K562 (cell line): ENCODE measurements around the gene PRSS12. TPM values are rescaled to one million over a fixed set of nuclear protein-coding genes. Genes with fewer than 3 reads are reported as not detected.

Experiments used
- ARID1B ChIP-seq: fragments of 450-650 bp; IDR thresholded peaks from 2 replicates; pipeline ENCODE4 v1.6.1; 2016; ENCODE audit warnings: antibody characterized with exemption, mild to moderate bottlenecking, inconsistent platforms
- BCLAF1 ChIP-seq, 2 experiments: fragments of 450-650 bp in 1 of 2; IDR thresholded peaks; 2 replicates each; pipeline ENCODE4 v1.6.1; 2011 to 2017; ENCODE audit warnings: low read depth in 2 of 2, antibody characterized with exemption in 1 of 2, borderline replicate concordance in 1 of 2, low read length in 1 of 2, mild to moderate bottlenecking in 1 of 2, mixed read lengths in 1 of 2; ENCODE audit not compliant: control insufficient read depth in 1 of 2
- CAMTA2 ChIP-seq: fragments of 250-450 bp; sonication (Bioruptor Pico); conservative IDR thresholded peaks from 2 replicates; pipeline ENCODE4 v1.5.1; 2022
- EP400 ChIP-seq: fragments of 450-650 bp; IDR thresholded peaks from 2 replicates; pipeline ENCODE4 v1.6.1; 2017; ENCODE audit warnings: antibody characterized with exemption, mild to moderate bottlenecking, moderate library complexity
- GABPB1 ChIP-seq: sonication (generic); formaldehyde crosslinking; IDR thresholded peaks from 2 replicates; pipeline ENCODE4 v1.8.0; 2022; ENCODE audit warnings: mild to moderate bottlenecking, missing genetic modification reagents
- GATAD2B ChIP-seq: fragments of 450-650 bp; IDR thresholded peaks from 2 replicates; pipeline ENCODE4 v1.6.1; 2017; ENCODE audit warnings: mild to moderate bottlenecking, borderline replicate concordance
- HMG20B ChIP-seq: fragments of 250-450 bp; sonication (Bioruptor Pico); IDR thresholded peaks from 2 replicates; pipeline ENCODE4 v1.5.0; 2021; ENCODE audit warnings: mild to moderate bottlenecking
- KDM2B ChIP-seq: fragments of 250-450 bp; sonication (Bioruptor Pico); IDR thresholded peaks from 2 replicates; pipeline ENCODE4 v1.8.0; 2021; ENCODE audit warnings: mild to moderate bottlenecking, moderate library complexity
- KLF6 ChIP-seq: fragments of 250-450 bp; sonication (Bioruptor Pico); IDR thresholded peaks from 2 replicates; pipeline ENCODE4 v1.4.0; 2020; ENCODE audit warnings: mild to moderate bottlenecking, moderate library complexity, borderline replicate concordance
- MBD1 ChIP-seq: fragments of 250-450 bp; sonication (Bioruptor Pico); IDR thresholded peaks from 2 replicates; pipeline ENCODE4 v1.8.0; 2022; ENCODE audit warnings: inconsistent platforms
- MCM7 ChIP-seq, 2 experiments: fragments of 450-650 bp; IDR thresholded peaks; 2 replicates each; pipeline ENCODE4 v1.6.1; 2016 to 2018
- PHF21A ChIP-seq: fragments of 450-650 bp; IDR thresholded peaks from 2 replicates; pipeline ENCODE4 v1.6.1; 2017; ENCODE audit warnings: low read depth, borderline replicate concordance
- POLR2A ChIP-seq: fragments of 450-650 bp; conservative IDR thresholded peaks from 2 replicates; pipeline ENCODE4 v1.6.1; 2016
- POLR3A ChIP-seq: IDR thresholded peaks from 2 replicates; pipeline ENCODE4 v1.6.1; 2011; ENCODE audit warnings: borderline replicate concordance, mild to moderate bottlenecking, moderate library complexity; ENCODE audit not compliant: insufficient read length, insufficient read depth; ENCODE audit errors: extremely low read depth
- POLR3G ChIP-seq: IDR thresholded peaks from 2 replicates; pipeline ENCODE4 v1.6.1; 2011; ENCODE audit not compliant: insufficient read length, insufficient replicate concordance; ENCODE audit errors: extremely low read depth
- PPARD ChIP-seq: fragments of 250-450 bp; sonication (Bioruptor Pico); IDR thresholded peaks from 2 replicates; pipeline ENCODE4 v1.8.0; 2022; ENCODE audit warnings: inconsistent platforms, mild to moderate bottlenecking, moderate library complexity
- RAD21 ChIP-seq, 2 experiments: fragments of 250-450 bp in 1 of 2; fragments of 450-650 bp in 1 of 2; sonication (Bioruptor Pico) in 1 of 2; formaldehyde crosslinking in 1 of 2; IDR thresholded peaks in 1 of 2; conservative IDR thresholded peaks in 1 of 2; 2 replicates each; pipeline versions ENCODE4 v1.4.0 to v1.8.0; 2020 to 2022; ENCODE audit warnings: mild to moderate bottlenecking in 2 of 2, moderate library complexity in 1 of 2
- SRSF3 ChIP-seq: fragments of 200-400 bp; formaldehyde crosslinking; IDR thresholded peaks from 2 replicates; pipeline ENCODE4 v1.6.1; 2016; ENCODE audit warnings: mild to moderate bottlenecking, low read length, moderate library complexity; ENCODE audit not compliant: insufficient read depth
- TRIM28 ChIP-seq: fragments of 450-650 bp; IDR thresholded peaks from 2 replicates; pipeline ENCODE4 v1.6.1; 2017
- TSC22D4 ChIP-seq: fragments of 450-650 bp; IDR thresholded peaks from 2 replicates; pipeline ENCODE4 v1.6.1; 2016; ENCODE audit warnings: missing genetic modification characterization, missing biosample characterization, control low read depth
- U2AF2 ChIP-seq: fragments of 200-400 bp; formaldehyde crosslinking; optimal IDR thresholded peaks from 2 replicates; pipeline ENCODE3; 2017; ENCODE audit warnings: low read depth, mild to moderate bottlenecking, low read length
- ZNF444 ChIP-seq: fragments of 250-450 bp; sonication (Bioruptor Pico); IDR thresholded peaks from 2 replicates; pipeline ENCODE4 v1.4.0; 2020; ENCODE audit warnings: mild to moderate bottlenecking, moderate library complexity
- ZNF445 ChIP-seq: fragments of 250-450 bp; sonication (Bioruptor Pico); IDR thresholded peaks from 2 replicates; pipeline ENCODE4 v1.4.0; 2020; ENCODE audit warnings: low read depth, mild to moderate bottlenecking, moderate library complexity
- ZNF551 ChIP-seq: fragments of 250-450 bp; sonication (Bioruptor Pico); IDR thresholded peaks from 2 replicates; pipeline ENCODE4 v1.5.0; 2021; ENCODE audit warnings: mild to moderate bottlenecking, moderate library complexity
- polyA plus RNA-seq, 8 experiments: library from polyadenylated mRNA; depleted of rRNA in 4 of 8; stranded (reverse) in 5 of 8; unstranded in 3 of 8; fragments of >200 nt; fragmentation: Nextera tagmentation in 2 of 8; fragmentation: Illumina TruSeq in 1 of 8; extraction: Ambion mirVana in 2 of 8; extraction: Trizol in 1 of 8; gene quantifications; 2 replicates each; pipeline versions ENCODE4 v1.2.1 to v1.2.3, GENCODE V29; 2011 to 2014; ENCODE audit warnings: inconsistent platforms in 1 of 8, missing spikeins in 1 of 8
- total RNA-seq, 7 experiments: library from RNA; depleted of rRNA in 6 of 7; stranded (reverse); fragments of >200 nt in 6 of 7; fragmentation: Illumina TruSeq in 2 of 7; extraction: Trizol in 2 of 7; gene quantifications; 2 replicates each; pipeline versions ENCODE4 v1.2.1 to v1.2.3, GENCODE V29; 2011 to 2021; ENCODE audit warnings: low replicate concordance in 1 of 7
- TF ChIP-seq, protein P1 (sequence below): fragments of 450-650 bp; IDR thresholded peaks from 2 replicates; pipeline ENCODE4 v1.6.1; 2016; ENCODE audit warnings: missing biosample characterization, missing genetic modification characterization

PRSS12 gene
- total and polyA plus RNA-seq, 9 of the 15 experiments (the other 6 are each of a cell fraction or from before 2014, with no cell fraction given): 0.06 to 0.11 (median 0.09) TPM; not detected in 6

GRCh38 chr4:118280501-118281218, 72.1 kb downstream of the PRSS12 start (continued):
- peak in 1 of 2 experiments; percentile 9; a peak in 1 of 4 replicates for TF ChIP-seq BCLAF1 (IDR thresholded peaks at IDR 0.05; ENCODE audit: borderline replicate concordance in 1 of 2, control insufficient read depth in 1 of 2, low read depth in 2 of 2, low read length in 1 of 2)
- TF ChIP-seq CAMTA2 (CRISPR knock-in tag): no peak
- TF ChIP-seq ZNF445: no peak
- TF ChIP-seq SRSF3: no peak
- TF ChIP-seq TSC22D4 (tag): no peak
- TF ChIP-seq EP400: peak; percentile 37; the same call in 1 of the 2 replicates
- no peak for TF ChIP-seq TRIM28
- no peak for TF ChIP-seq GATAD2B
- no peak for TF ChIP-seq MBD1 (CRISPR knock-in tag)
- no peak for TF ChIP-seq ZNF444 (CRISPR knock-in tag)
- TF ChIP-seq PHF21A: no peak
- no peak for TF ChIP-seq POLR3A
- 0 out of 2 replicates have a peak, but pooled peaks have one; percentile 16 for TF ChIP-seq GABPB1
- no peak for TF ChIP-seq POLR3G
- no peak for TF ChIP-seq HMG20B (CRISPR knock-in tag)
- TF ChIP-seq ZNF551 (CRISPR knock-in tag): no peak
- TF ChIP-seq RAD21 (CRISPR knock-in tag; conservative IDR thresholded peaks at IDR 0.05 in 1 of 2, IDR thresholded peaks at IDR 0.05 in 1 of 2): peak; percentile 56 to 70
- no peak for TF ChIP-seq PPARD (CRISPR knock-in tag)
- TF ChIP-seq, protein P1, sequence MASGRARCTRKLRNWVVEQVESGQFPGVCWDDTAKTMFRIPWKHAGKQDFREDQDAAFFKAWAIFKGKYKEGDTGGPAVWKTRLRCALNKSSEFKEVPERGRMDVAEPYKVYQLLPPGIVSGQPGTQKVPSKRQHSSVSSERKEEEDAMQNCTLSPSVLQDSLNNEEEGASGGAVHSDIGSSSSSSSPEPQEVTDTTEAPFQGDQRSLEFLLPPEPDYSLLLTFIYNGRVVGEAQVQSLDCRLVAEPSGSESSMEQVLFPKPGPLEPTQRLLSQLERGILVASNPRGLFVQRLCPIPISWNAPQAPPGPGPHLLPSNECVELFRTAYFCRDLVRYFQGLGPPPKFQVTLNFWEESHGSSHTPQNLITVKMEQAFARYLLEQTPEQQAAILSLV (tag): no peak
- peak; percentile 60 for TF ChIP-seq POLR2A
- no peak for TF ChIP-seq KLF6 (CRISPR knock-in tag)
- TF ChIP-seq MCM7 (IDR thresholded peaks at IDR 0.05): no peak
- no peak for TF ChIP-seq U2AF2
- TF ChIP-seq ARID1B: no peak
- no peak for TF ChIP-seq KDM2B (CRISPR knock-in tag)
